Mucosa of descending colon (tissue), 3 donors: Measurements from ENCODE around the gene ADARB1. TPM values are rescaled to one million over a fixed set of nuclear protein-coding genes. Genes with fewer than 3 reads are reported as not detected.

ENCODE experiments used
- ATAC-seq: fragments of 200-7000 bp; cut with Tn5 transposase; one replicate; pipeline ENCODE4 v1.9.1; 2020; ENCODE audit warnings: mild to moderate bottlenecking, moderate library complexity
- DNase-seq, 3 donors: peaks; one replicate each; pipeline ENCODE4 v3.0.0-alpha.2; 2020
- H3K36me3 ChIP-seq: fragments of 200-600 bp; one replicate; pipeline ENCODE4 v1.8.0; 2021; ENCODE audit warnings: low read depth, mild to moderate bottlenecking
- H3K4me1 ChIP-seq: fragments of 200-600 bp; one replicate; pipeline ENCODE4 v1.8.0; 2021; ENCODE audit warnings: low read depth, mild to moderate bottlenecking
- H3K4me3 ChIP-seq: fragments of 200-600 bp; one replicate; pipeline ENCODE4 v1.8.0; 2021; ENCODE audit warnings: mild to moderate bottlenecking
- H3K9me3 ChIP-seq: fragments of 200-600 bp; one replicate; pipeline ENCODE4 v1.8.0; 2021; ENCODE audit warnings: mild to moderate bottlenecking
- CTCF ChIP-seq: fragments of 200-600 bp; IDR thresholded peaks from one replicate; pipeline ENCODE4 v1.8.0; 2022; ENCODE audit warnings: antibody characterized with exemption, mild to moderate bottlenecking
- intact Hi-C, 2 donors: fragments of 100-400 bp; cut with DNase I in 1 of 2; cut with micrococcal nuclease in 1 of 2; formaldehyde crosslinking; loops; one replicate each; pipeline versions ENCODE4 v1.11.0 to v1.11.1; 2022; cut with DNase I, micrococcal nuclease
- total RNA-seq, 3 donors: library from RNA; stranded (reverse); fragmentation: NEBNext Ultra II Directional in 2 of 3; extraction: Animal tissue kit (Norgen Biotek cat#: 25700) in 2 of 3; gene quantifications; one replicate each; pipeline versions ENCODE4 v1.2.1 to v1.2.4, GENCODE V29; 2021 to 2023
- donor health status: DM: no; HTN: no; CAD: no; lungs with moderate emphysema.
- donor health status: DM: no; HTN: no; CAD: no.
- donor health status: DM: no; HTN: yes; CAD: no.

The ADARB1 gene
- total RNA-seq, 3 donors from 2014 or later: 5.4 to 91.2 (median 8.8) TPM

- DNase-seq (no peak), ATAC-seq (no peak)
- no peaks in the 10 kb centered on the region for H3K36me3 ChIP-seq
- no peak for TF ChIP-seq CTCF
- no peak overlapping the region for H3K4me3 ChIP-seq
- intact Hi-C loops: no loop called here
- H3K9me3 ChIP-seq: no peaks in the 10 kb centered on the region
- no peaks in the 10 kb centered on the region for H3K4me1 ChIP-seq
These were observed 22.6 kb upstream of the ADARB1 start for GRCh38 chr21:45051580-45052434.

GRCh38 chr21:45052960-45053359 is 21.4 kb upstream of the ADARB1 start:
- DNase-seq: no peak
- intact Hi-C loops: no loop called here
- no peaks in the 10 kb centered on the region for H3K36me3 ChIP-seq
- no peaks in the 10 kb centered on the region for H3K4me1 ChIP-seq
- no peaks in the 10 kb centered on the region for H3K9me3 ChIP-seq
- no peak for TF ChIP-seq CTCF
- H3K4me3 ChIP-seq: no peak overlapping the region
- no peak for ATAC-seq

- TF ChIP-seq CTCF: no peak
- ATAC-seq (no peak), DNase-seq (no peak)
These were observed 20.7 kb upstream of the ADARB1 start for GRCh38 chr21:45053561-45054226.

GRCh38 chr21:45054227-45054926 is 20.0 kb upstream of the ADARB1 start:
- H3K4me1 ChIP-seq: no peaks in the 10 kb centered on the region
- no peaks in the 10 kb centered on the region for H3K9me3 ChIP-seq
- no peaks in the 10 kb centered on the region for H3K36me3 ChIP-seq
- no peak for TF ChIP-seq CTCF
- DNase-seq: no peak
- no peak for ATAC-seq
- no peak overlapping the region for H3K4me3 ChIP-seq
- intact Hi-C loops: no loop called here

More at GRCh38 chr21:45053561-45054226, 20.7 kb upstream of the ADARB1 start:
- Histone ChIP-seq H3K4me1 (no peaks in the 10 kb centered on the region), H3K4me3 (no peak overlapping the region), H3K36me3 (no peaks in the 10 kb centered on the region), H3K9me3 (no peaks in the 10 kb centered on the region)
- intact Hi-C loops: no loop called here

- intact Hi-C loops: no loop called here
- H3K36me3 ChIP-seq: no peaks in the 10 kb centered on the region
- TF ChIP-seq CTCF: no peak
- H3K4me3 ChIP-seq: no peak overlapping the region
- ATAC-seq (no peak), DNase-seq (no peak)
- no peaks in the 10 kb centered on the region for H3K9me3 ChIP-seq
- H3K4me1 ChIP-seq: no peaks in the 10 kb centered on the region
These were observed 19.3 kb upstream of the ADARB1 start for GRCh38 chr21:45054927-45055612.
